ENCODE results near the gene HYAL1.

Gene HYAL1

GRCh38 chr3:50276762-50277101 is 26.6 kb downstream of the HYAL1 start:
- ChIA-PET POLR2A (interaction anchor here (0.6 to 1.0 kb wide), 3 partner anchors 15 to 61 kb away, joined by 3 read pairs; no protein-coding TSS in a partner anchor), CTCF (no interaction called here)
- TF ChIP-seq FOXK2 (IDR thresholded peaks at IDR 0.05) = no peak
- TF ChIP-seq LEF1 (IDR thresholded peaks at IDR 0.05; ENCODE audit: borderline replicate concordance) = no peak
- TF ChIP-seq FOXM1 (IDR thresholded peaks at IDR 0.05; ENCODE audit: borderline replicate concordance) = no peak
- no peak for TF ChIP-seq FOXA1 (IDR thresholded peaks at IDR 0.05)
- DNase-seq (ENCODE audit: extremely low spot score) = no peak

GRCh38 chr3:50275996-50276761 is 27.2 kb downstream of the HYAL1 start:
- CTCF ChIA-PET = no interaction called here
- TF ChIP-seq CTBP1 (IDR thresholded peaks at IDR 0.05; ENCODE audit: borderline replicate concordance) = no peak
- no peak for TF ChIP-seq SUZ12 (IDR thresholded peaks at IDR 0.05)
- no peak for TF ChIP-seq LEF1 (IDR thresholded peaks at IDR 0.05; ENCODE audit: borderline replicate concordance)
- no peak for TF ChIP-seq PKNOX1 (IDR thresholded peaks at IDR 0.05)
- TF ChIP-seq FOXK2 (IDR thresholded peaks at IDR 0.05) = no peak
- no peak for TF ChIP-seq FOXA1 (IDR thresholded peaks at IDR 0.05)
- TF ChIP-seq SP1 (IDR thresholded peaks at IDR 0.05) = no peak
- DNase-seq (ENCODE audit: extremely low spot score) = no peak
- POLR2A ChIA-PET = interaction anchor here (0.8 to 1.0 kb wide), 2 partner anchors 16 to 17 kb away, joined by 3 read pairs; no protein-coding TSS in a partner anchor

GRCh38 chr3:50275141-50275995 is 28.0 kb downstream of the HYAL1 start:
- POLR2A ChIA-PET = interaction anchor here (0.7 kb wide), 1 partner anchor 62 kb away, joined by 3 read pairs; no protein-coding TSS in a partner anchor
- no peak for TF ChIP-seq FOXA1 (IDR thresholded peaks at IDR 0.05)
- TF ChIP-seq LEF1 (IDR thresholded peaks at IDR 0.05; ENCODE audit: borderline replicate concordance) = no peak
- no peak for TF ChIP-seq HDGF (IDR thresholded peaks at IDR 0.05; ENCODE audit: borderline replicate concordance)
- no peak for TF ChIP-seq TARDBP (IDR thresholded peaks at IDR 0.05)
- no peak for TF ChIP-seq CTBP1 (IDR thresholded peaks at IDR 0.05; ENCODE audit: borderline replicate concordance)
- no peak for TF ChIP-seq BHLHE40 (IDR thresholded peaks at IDR 0.05; ENCODE audit: borderline replicate concordance)
- TF ChIP-seq ELF4 (IDR thresholded peaks at IDR 0.05) = no peak
- no peak for TF ChIP-seq L3MBTL2 (conservative IDR thresholded peaks at IDR 0.05)
- no peak for TF ChIP-seq NFRKB (IDR thresholded peaks at IDR 0.05)
- no peak for TF ChIP-seq FOXK2 (IDR thresholded peaks at IDR 0.05)
- CTCF ChIA-PET = interaction anchor here (0.6 to 1.3 kb wide), 11 partner anchors 11 to 72 kb away, joined by 3 to 4 read pairs (median 3); no protein-coding TSS in a partner anchor
- no peak for DNase-seq (ENCODE audit: extremely low spot score)

GRCh38 chr3:50274371-50275104 is 28.8 kb downstream of the HYAL1 start:
- POLR2A ChIA-PET = interaction anchor here (0.7 kb wide), 1 partner anchor 63 kb away, joined by 3 read pairs; no protein-coding TSS in a partner anchor
- TF ChIP-seq HDGF (IDR thresholded peaks at IDR 0.05; ENCODE audit: borderline replicate concordance) (no peak), ZNF384 (IDR thresholded peaks at IDR 0.05) (no peak), FOXM1 (IDR thresholded peaks at IDR 0.05; ENCODE audit: borderline replicate concordance) (no peak), TARDBP (IDR thresholded peaks at IDR 0.05) (no peak), SP1 (IDR thresholded peaks at IDR 0.05) (no peak), CTBP1 (IDR thresholded peaks at IDR 0.05; ENCODE audit: borderline replicate concordance) (no peak), ELF4 (IDR thresholded peaks at IDR 0.05) (no peak), FOXA1 (IDR thresholded peaks at IDR 0.05) (no peak), ARNT (IDR thresholded peaks at IDR 0.05) (no peak), FOXK2 (IDR thresholded peaks at IDR 0.05) (no peak), LEF1 (IDR thresholded peaks at IDR 0.05; ENCODE audit: borderline replicate concordance) (no peak), NFRKB (IDR thresholded peaks at IDR 0.05) (no peak), L3MBTL2 (conservative IDR thresholded peaks at IDR 0.05) (no peak), BHLHE40 (IDR thresholded peaks at IDR 0.05; ENCODE audit: borderline replicate concordance) (no peak), PKNOX1 (IDR thresholded peaks at IDR 0.05) (no peak; the same call in none of the 2 replicates), SUZ12 (IDR thresholded peaks at IDR 0.05) (no peak)
- CTCF ChIA-PET = interaction anchor here (0.6 to 1.3 kb wide), 11 partner anchors 10 to 71 kb away, joined by 3 to 4 read pairs (median 3); no protein-coding TSS in a partner anchor
- peak; percentile 76 for DNase-seq (ENCODE audit: extremely low spot score)

- POLR2A ChIA-PET = no interaction called here
- no peak for TF ChIP-seq SUZ12 (IDR thresholded peaks at IDR 0.05)
- no peak for TF ChIP-seq BHLHE40 (IDR thresholded peaks at IDR 0.05; ENCODE audit: borderline replicate concordance)
- TF ChIP-seq CTBP1 (IDR thresholded peaks at IDR 0.05; ENCODE audit: borderline replicate concordance) = no peak
- TF ChIP-seq FOXK2 (IDR thresholded peaks at IDR 0.05) = no peak
- TF ChIP-seq L3MBTL2 (conservative IDR thresholded peaks at IDR 0.05) = no peak
- no peak for DNase-seq (ENCODE audit: extremely low spot score)
- CTCF ChIA-PET = no interaction called here
These were observed 29.7 kb downstream of the HYAL1 start for GRCh38 chr3:50273689-50274065.

All from HEK293T (cell line).